HG03565 (cell line): ENCODE data around the gene CYB561D1.

Source experiments
- ATAC-seq: cut with Tn5 transposase; IDR thresholded peaks from one replicate; pipeline ENCODE4 v1.9.1; 2021; ENCODE audit warnings: mild to moderate bottlenecking, moderate library complexity; ENCODE audit not compliant: unreplicated experiment

The CYB561D1 gene

DNA sequence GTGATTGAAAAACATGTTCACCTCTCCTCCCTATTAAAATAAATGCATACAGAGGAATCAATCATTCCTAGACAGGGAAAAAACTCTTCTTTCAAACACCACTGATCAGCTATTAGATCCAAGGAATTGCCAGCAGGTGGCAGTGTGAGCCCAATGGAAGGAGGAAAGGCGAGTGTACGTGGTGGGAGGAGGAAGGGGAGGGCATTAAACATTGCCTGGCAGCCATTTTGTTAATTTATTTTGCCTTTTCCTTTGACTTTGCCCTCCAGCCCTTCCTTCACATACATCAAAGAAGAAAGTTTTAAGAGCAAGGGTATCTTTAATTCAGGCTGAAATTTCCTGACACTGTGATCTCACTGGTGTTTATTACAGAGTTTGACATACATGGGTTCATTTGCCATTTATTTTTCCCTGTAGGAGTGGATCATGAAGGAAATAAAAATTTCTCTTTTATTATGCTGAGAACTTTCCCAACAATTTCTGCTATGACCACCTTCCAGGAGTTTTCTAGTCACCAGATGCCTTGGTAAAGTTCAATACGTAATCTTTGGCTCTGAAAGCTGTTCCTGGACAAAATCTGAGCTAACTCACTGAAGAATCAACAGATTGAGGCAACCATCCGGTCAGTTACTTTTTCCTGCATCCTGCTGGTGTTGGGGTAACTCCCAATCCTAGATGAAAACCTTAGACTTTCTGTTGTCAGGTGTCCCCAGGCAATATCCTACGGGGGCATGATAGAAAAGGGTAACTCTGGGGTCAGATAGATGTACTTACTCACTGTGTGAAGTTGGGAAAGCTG is 52.6 kb downstream of the CYB561D1 start:
- ATAC-seq, result peak; percentile 30

- ATAC-seq, result no peak
These were observed 53.8 kb downstream of the CYB561D1 start for GRCh38 chr1:109547463-109548320.

DNA sequence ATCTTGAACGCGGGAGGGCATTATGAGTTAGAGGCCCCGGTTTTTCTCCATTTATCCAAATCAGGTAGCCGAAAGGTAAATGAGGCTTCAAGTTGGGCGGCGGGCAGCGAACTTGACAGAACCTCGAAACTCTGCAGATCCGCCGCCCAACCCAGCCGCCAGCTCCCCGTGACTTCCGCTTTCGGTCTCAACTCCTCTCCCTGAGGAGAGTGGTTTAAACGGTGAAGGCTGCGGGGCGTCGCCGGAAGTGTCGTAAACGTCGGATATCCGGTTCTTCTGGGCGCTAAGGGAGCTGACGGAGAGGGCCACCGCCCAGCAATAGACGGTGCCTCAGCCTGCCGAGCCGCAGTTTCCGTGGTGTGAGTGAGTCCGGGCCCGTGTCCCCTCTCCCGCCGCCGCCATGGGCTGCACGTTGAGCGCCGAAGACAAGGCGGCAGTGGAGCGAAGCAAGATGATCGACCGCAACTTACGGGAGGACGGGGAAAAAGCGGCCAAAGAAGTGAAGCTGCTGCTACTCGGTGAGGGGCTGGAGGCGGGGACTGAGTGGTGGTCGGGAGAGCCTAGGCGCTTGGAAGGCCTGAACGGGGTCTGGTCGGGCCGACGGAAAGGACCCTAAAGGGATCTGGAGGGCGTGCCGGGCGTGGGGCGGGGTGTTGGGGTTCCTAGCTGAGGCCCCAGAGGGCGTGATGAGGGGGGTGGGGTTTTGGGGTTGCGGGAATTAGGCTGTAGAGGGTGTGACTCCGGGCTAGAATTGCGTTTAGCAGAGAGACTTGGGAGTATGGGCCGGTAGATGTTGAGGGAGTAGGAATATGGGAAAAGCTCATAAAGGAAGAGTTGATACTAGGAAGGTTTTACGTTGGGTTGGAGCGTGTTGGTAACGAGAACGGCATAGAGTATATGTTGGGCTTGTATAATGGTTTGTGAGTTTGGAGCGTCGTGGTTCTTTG is 54.7 kb downstream of the CYB561D1 start, which contains the start of gene GNAI3:
TSS of gene GNAI3 (plus strand) at position 295 of the 947 bp plus-strand sequence. CDS start at position 401, 106 bp downstream.
- peak; percentile 87 for ATAC-seq
